ENCODE measurements around the gene CSNK1A1L.

The CSNK1A1L gene

GRCh38 chr13:37118016-37118415, 12.6 kb upstream of the CSNK1A1L start:
- DNase-seq (ENCODE audit: extremely low spot score) = no peak
- TF ChIP-seq ELF4 (IDR thresholded peaks at IDR 0.05) = no peak
- TF ChIP-seq L3MBTL2 (conservative IDR thresholded peaks at IDR 0.05) = no peak
- no peak for TF ChIP-seq FOXK2 (IDR thresholded peaks at IDR 0.05)
- TF ChIP-seq CTBP1 (IDR thresholded peaks at IDR 0.05; ENCODE audit: borderline replicate concordance) = no peak
- TF ChIP-seq NFRKB (IDR thresholded peaks at IDR 0.05) = no peak
- TF ChIP-seq TARDBP (IDR thresholded peaks at IDR 0.05) = no peak
- TF ChIP-seq SUZ12 (IDR thresholded peaks at IDR 0.05) = no peak
- no peak for TF ChIP-seq LEF1 (IDR thresholded peaks at IDR 0.05; ENCODE audit: borderline replicate concordance)
- POLR2A ChIA-PET = no interaction called here
- CTCF ChIA-PET = interaction anchor here (0.5 kb wide), 1 partner anchor 187 kb away, joined by 3 read pairs; no protein-coding TSS in a partner anchor

GRCh38 chr13:37114250-37114649, 8.8 kb upstream of the CSNK1A1L start:
- CTCF ChIA-PET = no interaction called here
- POLR2A ChIA-PET = no interaction called here
- no peak for TF ChIP-seq ELF4 (IDR thresholded peaks at IDR 0.05)
- no peak for TF ChIP-seq SP1 (IDR thresholded peaks at IDR 0.05)
- TF ChIP-seq PKNOX1 (IDR thresholded peaks at IDR 0.05) = no peak
- TF ChIP-seq CTBP1 (IDR thresholded peaks at IDR 0.05; ENCODE audit: borderline replicate concordance) = no peak
- no peak for TF ChIP-seq HDGF (IDR thresholded peaks at IDR 0.05; ENCODE audit: borderline replicate concordance)
- TF ChIP-seq FOXM1 (IDR thresholded peaks at IDR 0.05; ENCODE audit: borderline replicate concordance) = no peak
- no peak for TF ChIP-seq ARNT (IDR thresholded peaks at IDR 0.05)
- no peak for TF ChIP-seq NFRKB (IDR thresholded peaks at IDR 0.05)
- DNase-seq (ENCODE audit: extremely low spot score) = no peak

GRCh38 chr13:37113534-37113933, 8.1 kb upstream of the CSNK1A1L start:
- no peak for TF ChIP-seq ZNF384 (IDR thresholded peaks at IDR 0.05)
- no peak for DNase-seq (ENCODE audit: extremely low spot score)
- ChIA-PET CTCF (no interaction called here), POLR2A (no interaction called here)

GRCh38 chr13:37109051-37109678, 3.7 kb upstream of the CSNK1A1L start:
- peak; percentile 16 for DNase-seq (ENCODE audit: extremely low spot score)
- TF ChIP-seq FOXM1 (IDR thresholded peaks at IDR 0.05; ENCODE audit: borderline replicate concordance) (no peak), L3MBTL2 (conservative IDR thresholded peaks at IDR 0.05) (no peak), ELF4 (IDR thresholded peaks at IDR 0.05) (no peak), FOXK2 (IDR thresholded peaks at IDR 0.05) (no peak), ARNT (IDR thresholded peaks at IDR 0.05) (no peak), NFRKB (IDR thresholded peaks at IDR 0.05) (no peak), HDGF (IDR thresholded peaks at IDR 0.05; ENCODE audit: borderline replicate concordance) (no peak), SUZ12 (IDR thresholded peaks at IDR 0.05) (no peak), LEF1 (IDR thresholded peaks at IDR 0.05; ENCODE audit: borderline replicate concordance) (no peak), CTBP1 (IDR thresholded peaks at IDR 0.05; ENCODE audit: borderline replicate concordance) (no peak), BHLHE40 (IDR thresholded peaks at IDR 0.05; ENCODE audit: borderline replicate concordance) (no peak), TARDBP (IDR thresholded peaks at IDR 0.05) (no peak), PKNOX1 (IDR thresholded peaks at IDR 0.05) (no peak), ZNF384 (IDR thresholded peaks at IDR 0.05) (no peak), SP1 (IDR thresholded peaks at IDR 0.05) (no peak), FOXA1 (IDR thresholded peaks at IDR 0.05) (no peak)
- CTCF ChIA-PET = no interaction called here
- POLR2A ChIA-PET = no interaction called here

- CTCF ChIA-PET = no interaction called here
- POLR2A ChIA-PET = no interaction called here
- no peak for TF ChIP-seq L3MBTL2 (conservative IDR thresholded peaks at IDR 0.05)
- no peak for TF ChIP-seq SUZ12 (IDR thresholded peaks at IDR 0.05)
- TF ChIP-seq FOXK2 (IDR thresholded peaks at IDR 0.05) = no peak
- TF ChIP-seq CTBP1 (IDR thresholded peaks at IDR 0.05; ENCODE audit: borderline replicate concordance) = no peak
- TF ChIP-seq LEF1 (IDR thresholded peaks at IDR 0.05; ENCODE audit: borderline replicate concordance) = no peak
- no peak for TF ChIP-seq ZNF384 (IDR thresholded peaks at IDR 0.05)
- no peak for TF ChIP-seq FOXM1 (IDR thresholded peaks at IDR 0.05; ENCODE audit: borderline replicate concordance)
- no peak for TF ChIP-seq FOXA1 (IDR thresholded peaks at IDR 0.05)
- no peak for TF ChIP-seq BHLHE40 (IDR thresholded peaks at IDR 0.05; ENCODE audit: borderline replicate concordance)
- no peak for TF ChIP-seq PKNOX1 (IDR thresholded peaks at IDR 0.05)
- no peak for TF ChIP-seq ARNT (IDR thresholded peaks at IDR 0.05)
- no peak for DNase-seq (ENCODE audit: extremely low spot score)
These were observed 2.4 kb upstream of the CSNK1A1L start for GRCh38 chr13:37107868-37108267.

GRCh38 chr13:37107456-37107855, 2.0 kb upstream of the CSNK1A1L start:
- no peak for DNase-seq (ENCODE audit: extremely low spot score)
- no peak for TF ChIP-seq BHLHE40 (IDR thresholded peaks at IDR 0.05; ENCODE audit: borderline replicate concordance)
- TF ChIP-seq SP1 (IDR thresholded peaks at IDR 0.05) = no peak
- no peak for TF ChIP-seq NFRKB (IDR thresholded peaks at IDR 0.05)
- TF ChIP-seq PKNOX1 (IDR thresholded peaks at IDR 0.05) = no peak
- TF ChIP-seq FOXK2 (IDR thresholded peaks at IDR 0.05) = no peak
- TF ChIP-seq L3MBTL2 (conservative IDR thresholded peaks at IDR 0.05) = no peak
- no peak for TF ChIP-seq HDGF (IDR thresholded peaks at IDR 0.05; ENCODE audit: borderline replicate concordance)
- no peak for TF ChIP-seq ELF4 (IDR thresholded peaks at IDR 0.05)
- TF ChIP-seq FOXM1 (IDR thresholded peaks at IDR 0.05; ENCODE audit: borderline replicate concordance) = no peak
- no peak for TF ChIP-seq LEF1 (IDR thresholded peaks at IDR 0.05; ENCODE audit: borderline replicate concordance)
- no peak for TF ChIP-seq SUZ12 (IDR thresholded peaks at IDR 0.05)
- TF ChIP-seq ARNT (IDR thresholded peaks at IDR 0.05) = no peak
- TF ChIP-seq CTBP1 (IDR thresholded peaks at IDR 0.05; ENCODE audit: borderline replicate concordance) = no peak
- TF ChIP-seq TARDBP (IDR thresholded peaks at IDR 0.05) = no peak
- ChIA-PET POLR2A (no interaction called here), CTCF (no interaction called here)

Data from HEK293T (cell line).